Neural cell (in vitro differentiated cells): Measurements from ENCODE around the gene ATPAF1.

ENCODE experiments used
- EP300 ChIP-seq: fragments of 450-650 bp; conservative IDR thresholded peaks from 2 replicates; pipeline ENCODE4 v1.6.1; 2014; ENCODE audit warnings: antibody characterized with exemption, mild to moderate bottlenecking, moderate library complexity; ENCODE audit not compliant: poor library complexity, severe bottlenecking
- EZH2 ChIP-seq: fragments of 200-600, 300-800 bp; shearing (Covaris generic), sonication (generic); IDR thresholded peaks from 2 replicates; pipeline ENCODE4 v1.6.1; 2014; ENCODE audit warnings: antibody characterized with exemption, low read length, borderline replicate concordance, mild to moderate bottlenecking; ENCODE audit not compliant: insufficient read depth, poor library complexity, severe bottlenecking
- POLR2AphosphoS5 ChIP-seq: IDR thresholded peaks from 2 replicates; pipeline ENCODE4 v1.6.1; 2012
- SMC3 ChIP-seq: fragments of 450-650 bp; conservative IDR thresholded peaks from 2 replicates; pipeline ENCODE4 v1.6.1; 2014; ENCODE audit warnings: antibody characterized with exemption, mild to moderate bottlenecking, moderate library complexity; ENCODE audit not compliant: poor library complexity
- TF ChIP-seq, protein P1 (sequence below): fragments of 450-650 bp; IDR thresholded peaks from 2 replicates; pipeline ENCODE4 v1.5.1; 2014; ENCODE audit warnings: antibody characterized with exemption, mild to moderate bottlenecking, moderate library complexity; ENCODE audit not compliant: poor library complexity, severe bottlenecking

DNA sequence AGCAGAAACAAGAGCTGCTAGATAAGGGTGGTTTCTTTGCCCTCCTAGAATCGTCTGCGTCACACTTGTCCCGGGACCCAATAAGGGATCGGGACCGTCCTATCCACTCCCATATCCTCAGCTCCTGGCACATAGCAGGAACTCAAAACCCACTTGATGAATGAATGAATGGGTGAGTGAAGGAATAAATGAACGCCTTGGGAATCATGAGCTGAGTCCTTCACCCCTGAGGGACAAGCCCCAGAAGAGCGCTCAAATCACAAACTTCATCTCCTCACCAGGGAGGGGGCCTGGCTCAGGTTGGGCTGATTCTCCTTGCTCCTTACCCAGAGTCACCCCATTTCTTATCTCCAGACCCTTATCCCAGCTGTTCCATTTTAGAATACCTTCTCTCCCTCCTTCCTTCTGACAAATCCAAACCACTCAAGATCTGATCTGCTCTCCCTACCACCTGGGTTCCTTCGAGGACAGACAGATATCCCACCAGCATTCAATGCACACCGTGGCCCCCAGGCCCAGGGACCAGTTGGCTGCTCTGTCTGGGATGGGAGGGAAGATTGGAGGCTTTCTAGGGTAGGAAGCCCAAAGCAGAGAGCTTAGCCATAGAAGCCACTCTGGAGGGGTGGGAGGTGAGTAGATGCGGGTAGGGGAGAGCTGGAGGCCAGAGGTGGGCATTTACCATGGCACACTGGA, 50.9 kb downstream of the ATPAF1 start:
- TF ChIP-seq, protein P1, sequence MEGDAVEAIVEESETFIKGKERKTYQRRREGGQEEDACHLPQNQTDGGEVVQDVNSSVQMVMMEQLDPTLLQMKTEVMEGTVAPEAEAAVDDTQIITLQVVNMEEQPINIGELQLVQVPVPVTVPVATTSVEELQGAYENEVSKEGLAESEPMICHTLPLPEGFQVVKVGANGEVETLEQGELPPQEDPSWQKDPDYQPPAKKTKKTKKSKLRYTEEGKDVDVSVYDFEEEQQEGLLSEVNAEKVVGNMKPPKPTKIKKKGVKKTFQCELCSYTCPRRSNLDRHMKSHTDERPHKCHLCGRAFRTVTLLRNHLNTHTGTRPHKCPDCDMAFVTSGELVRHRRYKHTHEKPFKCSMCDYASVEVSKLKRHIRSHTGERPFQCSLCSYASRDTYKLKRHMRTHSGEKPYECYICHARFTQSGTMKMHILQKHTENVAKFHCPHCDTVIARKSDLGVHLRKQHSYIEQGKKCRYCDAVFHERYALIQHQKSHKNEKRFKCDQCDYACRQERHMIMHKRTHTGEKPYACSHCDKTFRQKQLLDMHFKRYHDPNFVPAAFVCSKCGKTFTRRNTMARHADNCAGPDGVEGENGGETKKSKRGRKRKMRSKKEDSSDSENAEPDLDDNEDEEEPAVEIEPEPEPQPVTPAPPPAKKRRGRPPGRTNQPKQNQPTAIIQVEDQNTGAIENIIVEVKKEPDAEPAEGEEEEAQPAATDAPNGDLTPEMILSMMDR = no peak
- no peak for TF ChIP-seq EP300
- TF ChIP-seq POLR2AphosphoS5 = no peak
- no peak for TF ChIP-seq EZH2
- no peak for TF ChIP-seq SMC3
